Measurements from ENCODE around the gene GALNT9.
A peak's percentile ranks its signal among the peaks of the same experiment; 100 is the strongest.
"Not testable (repeated sequence)": the region's sequence is repeated elsewhere in the genome, so short reads cannot be mapped to it uniquely, and the experiment has no call there.

The GALNT9 gene

GRCh38 chr12:132279184-132279889 is 50.1 kb downstream of the GALNT9 start:
- no peak for DNase-seq (ENCODE audit: low spot score)

GRCh38 chr12:132278401-132279183 is 50.8 kb downstream of the GALNT9 start:
- no peak for DNase-seq (ENCODE audit: low spot score)

- DNase-seq (ENCODE audit: low spot score) = no peak
Observed at GRCh38 chr12:132277949-132278348, 51.4 kb downstream of the GALNT9 start.

GRCh38 chr12:132277374-132277941 is 51.9 kb downstream of the GALNT9 start:
- DNase-seq (ENCODE audit: low spot score) = no peak

- no peak for DNase-seq (ENCODE audit: low spot score)
Observed at GRCh38 chr12:132276827-132277373, 52.5 kb downstream of the GALNT9 start.

- no peak for DNase-seq (ENCODE audit: low spot score)
Observed at GRCh38 chr12:132276066-132276826, 53.1 kb downstream of the GALNT9 start.

- DNase-seq (ENCODE audit: low spot score) = no peak
Observed at GRCh38 chr12:132275631-132276030, 53.8 kb downstream of the GALNT9 start.

GRCh38 chr12:132275110-132275531 is 54.3 kb downstream of the GALNT9 start:
- DNase-seq (ENCODE audit: low spot score) = peak; percentile 92

- no peak for DNase-seq (ENCODE audit: low spot score)
Observed at GRCh38 chr12:132273992-132274334, 55.4 kb downstream of the GALNT9 start.

- DNase-seq (ENCODE audit: low spot score) = no peak
Observed at GRCh38 chr12:132272711-132273110, 56.7 kb downstream of the GALNT9 start.

GRCh38 chr12:132271755-132272092 is 57.7 kb downstream of the GALNT9 start:
- DNase-seq (ENCODE audit: low spot score) = no peak

- DNase-seq (ENCODE audit: low spot score) = no peak
Observed at GRCh38 chr12:132270969-132271754, 58.2 kb downstream of the GALNT9 start.

GRCh38 chr12:132270516-132270915 is 58.9 kb downstream of the GALNT9 start:
- DNase-seq (ENCODE audit: low spot score) = no peak

GRCh38 chr12:132269271-132269968 is 60.0 kb downstream of the GALNT9 start:
- DNase-seq (ENCODE audit: low spot score) = no peak

GRCh38 chr12:132268674-132269073 is 60.7 kb downstream of the GALNT9 start:
- DNase-seq (ENCODE audit: low spot score) = no peak

GRCh38 chr12:132267873-132268272 is 61.5 kb downstream of the GALNT9 start:
- DNase-seq (ENCODE audit: low spot score) = no peak

- DNase-seq (ENCODE audit: low spot score) = no peak
Observed at GRCh38 chr12:132266802-132267201, 62.6 kb downstream of the GALNT9 start.

- DNase-seq (ENCODE audit: low spot score) = no peak
Observed at GRCh38 chr12:132266370-132266769, 63.0 kb downstream of the GALNT9 start.

- DNase-seq (ENCODE audit: low spot score) = not testable (repeated sequence)
Observed at GRCh38 chr12:132265822-132266221, 63.6 kb downstream of the GALNT9 start.

GRCh38 chr12:132265056-132265800 is 64.2 kb downstream of the GALNT9 start:
- DNase-seq (ENCODE audit: low spot score) = no peak
